ENCODE measurements around the gene RARRES2. TPM values are rescaled to one million over a fixed set of nuclear protein-coding genes. Genes with fewer than 3 reads are reported as not detected.
"Not testable (repeated sequence)": the region's sequence is repeated elsewhere in the genome, so short reads cannot be mapped to it uniquely, and the experiment has no call there.

The RARRES2 gene
- total RNA-seq, 1 donor from 2014 or later, result 144 TPM

GRCh38 chr7:150321788-150322113, 19.7 kb downstream of the RARRES2 start:
- TF ChIP-seq CTCF (IDR thresholded peaks at IDR 0.05), result no peak
- Histone ChIP-seq H3K27me3 (no peaks in the 10 kb centered on the region), H3K9me3 (no peaks in the 10 kb centered on the region), H3K27ac (no peak overlapping the region), H3K4me1 (peaks cover 0 to 9% of the 10 kb centered on the region in 2 donors), H3K4me3 (no peak overlapping the region), H3K36me3 (no peaks in the 10 kb centered on the region)
- DNase-seq (ENCODE audit: low spot score in 2 of 2), result no peak
- intact Hi-C loops (cut with DNase I), result no loop called here

GRCh38 chr7:150317748-150318444, 23.5 kb downstream of the RARRES2 start:
- Histone ChIP-seq H3K36me3 (no peaks in the 10 kb centered on the region), H3K9me3 (no peaks in the 10 kb centered on the region), H3K27me3 (no peaks in the 10 kb centered on the region), H3K4me3 (no peak overlapping the region), H3K27ac (no peak overlapping the region), H3K4me1 (peaks cover 0 to 2% of the 10 kb centered on the region in 2 donors)
- intact Hi-C loops (cut with DNase I), result no loop called here
- no peak for TF ChIP-seq CTCF (IDR thresholded peaks at IDR 0.05)
- DNase-seq (ENCODE audit: low spot score in 2 of 2), result no peak

GRCh38 chr7:150316987-150317386, 24.4 kb downstream of the RARRES2 start:
- H3K4me3 ChIP-seq; intact Hi-C loops (cut with DNase I); H3K9me3 ChIP-seq; H3K27me3 ChIP-seq; H3K36me3 ChIP-seq; DNase-seq (ENCODE audit: low spot score in 2 of 2); H3K27ac ChIP-seq; H3K4me1 ChIP-seq: not testable (repeated sequence)

- TF ChIP-seq CTCF (IDR thresholded peaks at IDR 0.05), result no peak
- H3K4me3 ChIP-seq, result no peak overlapping the region
- no peaks in the 10 kb centered on the region for H3K36me3 ChIP-seq
- H3K9me3 ChIP-seq, result no peaks in the 10 kb centered on the region
- H3K27ac ChIP-seq, result no peak overlapping the region
- H3K27me3 ChIP-seq, result no peaks in the 10 kb centered on the region
- H3K4me1 ChIP-seq, result no peaks in the 10 kb centered on the region
- intact Hi-C loops (cut with DNase I), result no loop called here
- no peak for DNase-seq (ENCODE audit: low spot score in 2 of 2)
Measured at GRCh38 chr7:150314639-150315239, 26.7 kb downstream of the RARRES2 start.

GRCh38 chr7:150313870-150314269, 27.6 kb downstream of the RARRES2 start:
- Histone ChIP-seq H3K4me3 (no peak overlapping the region), H3K9me3 (no peaks in the 10 kb centered on the region), H3K4me1 (no peaks in the 10 kb centered on the region), H3K27me3 (no peaks in the 10 kb centered on the region), H3K36me3 (no peaks in the 10 kb centered on the region), H3K27ac (no peak overlapping the region)
- no peak for TF ChIP-seq CTCF (IDR thresholded peaks at IDR 0.05)
- no peak for DNase-seq (ENCODE audit: low spot score in 2 of 2)
- intact Hi-C loops (cut with DNase I), result no loop called here

GRCh38 chr7:150313367-150313809, 28.0 kb downstream of the RARRES2 start:
- no peaks in the 10 kb centered on the region for H3K9me3 ChIP-seq

GRCh38 chr7:150312649-150313366, 28.6 kb downstream of the RARRES2 start:
- DNase-seq (ENCODE audit: low spot score in 2 of 2); H3K4me1 ChIP-seq; H3K4me3 ChIP-seq; H3K9me3 ChIP-seq; H3K36me3 ChIP-seq; H3K27me3 ChIP-seq; intact Hi-C loops (cut with DNase I); H3K27ac ChIP-seq: not testable (repeated sequence)

More at GRCh38 chr7:150313367-150313809, 28.0 kb downstream of the RARRES2 start:
- no peaks in the 10 kb centered on the region for H3K27me3 ChIP-seq
- no peak overlapping the region for H3K4me3 ChIP-seq
- H3K36me3 ChIP-seq, result no peaks in the 10 kb centered on the region
- intact Hi-C loops (cut with DNase I), result no loop called here
- no peaks in the 10 kb centered on the region for H3K4me1 ChIP-seq
- no peak for TF ChIP-seq CTCF (IDR thresholded peaks at IDR 0.05)
- no peak overlapping the region for H3K27ac ChIP-seq
- no peak for DNase-seq (ENCODE audit: low spot score in 2 of 2)

Measured in ascending aorta (tissue), 2 donors.